ENCODE data around the gene ANK3. TPM values are rescaled to one million over a fixed set of nuclear protein-coding genes. Genes with fewer than 3 reads are reported as not detected.

The ANK3 gene
- total and polyA plus RNA-seq, 2 donors from 2014 or later: 38.2 to 214 TPM

- no peak overlapping the region for H3K4me3 ChIP-seq (ENCODE audit: low read length in 3 of 3)
- H3K9ac ChIP-seq (ENCODE audit: low read length in 3 of 3): no peak overlapping the region
- H3K36me3 ChIP-seq (ENCODE audit: control insufficient read depth in 2 of 3, insufficient read depth in 3 of 3, low read length in 3 of 3): no peaks in the 10 kb centered on the region
- DNase-seq: no peak
- no peaks in the 10 kb centered on the region for H3K9me3 ChIP-seq (ENCODE audit: control insufficient read depth in 2 of 3, insufficient read depth in 1 of 3, low read length in 3 of 3)
- TF ChIP-seq, protein P1, sequence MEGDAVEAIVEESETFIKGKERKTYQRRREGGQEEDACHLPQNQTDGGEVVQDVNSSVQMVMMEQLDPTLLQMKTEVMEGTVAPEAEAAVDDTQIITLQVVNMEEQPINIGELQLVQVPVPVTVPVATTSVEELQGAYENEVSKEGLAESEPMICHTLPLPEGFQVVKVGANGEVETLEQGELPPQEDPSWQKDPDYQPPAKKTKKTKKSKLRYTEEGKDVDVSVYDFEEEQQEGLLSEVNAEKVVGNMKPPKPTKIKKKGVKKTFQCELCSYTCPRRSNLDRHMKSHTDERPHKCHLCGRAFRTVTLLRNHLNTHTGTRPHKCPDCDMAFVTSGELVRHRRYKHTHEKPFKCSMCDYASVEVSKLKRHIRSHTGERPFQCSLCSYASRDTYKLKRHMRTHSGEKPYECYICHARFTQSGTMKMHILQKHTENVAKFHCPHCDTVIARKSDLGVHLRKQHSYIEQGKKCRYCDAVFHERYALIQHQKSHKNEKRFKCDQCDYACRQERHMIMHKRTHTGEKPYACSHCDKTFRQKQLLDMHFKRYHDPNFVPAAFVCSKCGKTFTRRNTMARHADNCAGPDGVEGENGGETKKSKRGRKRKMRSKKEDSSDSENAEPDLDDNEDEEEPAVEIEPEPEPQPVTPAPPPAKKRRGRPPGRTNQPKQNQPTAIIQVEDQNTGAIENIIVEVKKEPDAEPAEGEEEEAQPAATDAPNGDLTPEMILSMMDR (IDR thresholded peaks at IDR 0.05; ENCODE audit: borderline replicate concordance, extremely low read depth, insufficient read depth): no peak
- intact Hi-C loops (cut with DNase I): no loop called here
- H3K27ac ChIP-seq (ENCODE audit: low read depth in 2 of 2, low read length in 2 of 2): no peak overlapping the region
- no peak for FAIRE-seq
- no peaks in the 10 kb centered on the region for H3K4me1 ChIP-seq (ENCODE audit: control insufficient read depth in 2 of 3, insufficient read depth in 2 of 3, low read depth in 1 of 3, low read length in 3 of 3)
- H3K27me3 ChIP-seq (ENCODE audit: control insufficient read depth, insufficient read depth, low read length): no peaks in the 10 kb centered on the region
Measured at GRCh38 chr10:60289800-60290199, 99.9 kb downstream of the ANK3 start.

DNA sequence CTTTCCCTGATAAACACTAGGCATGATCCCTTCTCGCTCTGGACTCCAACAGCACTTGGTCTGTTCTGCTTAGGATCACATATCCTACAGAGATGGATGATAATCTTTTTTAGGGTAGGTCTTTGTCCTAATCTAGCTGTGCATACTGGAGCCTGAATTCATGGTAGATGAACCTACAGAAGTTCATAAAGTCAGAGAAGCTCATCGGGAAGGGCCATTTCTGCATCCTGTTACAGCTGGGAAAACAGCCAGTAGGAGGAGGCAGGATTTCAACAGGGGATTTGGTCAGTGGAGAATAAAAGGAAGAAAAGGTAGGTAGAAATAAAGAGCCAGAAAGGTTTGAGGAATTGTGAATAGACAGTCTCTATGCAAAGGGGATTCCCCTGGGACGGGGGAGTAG lies 101.4 kb downstream of the ANK3 start:
- TF ChIP-seq, protein P1 (IDR thresholded peaks at IDR 0.05; ENCODE audit: borderline replicate concordance, extremely low read depth, insufficient read depth): no peak
- Histone ChIP-seq H3K4me1 (ENCODE audit: control insufficient read depth in 2 of 3, insufficient read depth in 2 of 3, low read depth in 1 of 3, low read length in 3 of 3) (no peaks in the 10 kb centered on the region), H3K9me3 (ENCODE audit: control insufficient read depth in 2 of 3, insufficient read depth in 1 of 3, low read length in 3 of 3) (no peaks in the 10 kb centered on the region), H3K27me3 (ENCODE audit: control insufficient read depth, insufficient read depth, low read length) (no peaks in the 10 kb centered on the region), H3K36me3 (ENCODE audit: control insufficient read depth in 2 of 3, insufficient read depth in 3 of 3, low read length in 3 of 3) (no peaks in the 10 kb centered on the region), H3K4me3 (ENCODE audit: low read length in 3 of 3) (no peak overlapping the region), H3K9ac (ENCODE audit: low read length in 3 of 3) (no peak overlapping the region), H3K27ac (ENCODE audit: low read depth in 2 of 2, low read length in 2 of 2) (no peak overlapping the region)
- FAIRE-seq (no peak), DNase-seq (no peak)
- intact Hi-C loops (cut with DNase I): no loop called here

DNA sequence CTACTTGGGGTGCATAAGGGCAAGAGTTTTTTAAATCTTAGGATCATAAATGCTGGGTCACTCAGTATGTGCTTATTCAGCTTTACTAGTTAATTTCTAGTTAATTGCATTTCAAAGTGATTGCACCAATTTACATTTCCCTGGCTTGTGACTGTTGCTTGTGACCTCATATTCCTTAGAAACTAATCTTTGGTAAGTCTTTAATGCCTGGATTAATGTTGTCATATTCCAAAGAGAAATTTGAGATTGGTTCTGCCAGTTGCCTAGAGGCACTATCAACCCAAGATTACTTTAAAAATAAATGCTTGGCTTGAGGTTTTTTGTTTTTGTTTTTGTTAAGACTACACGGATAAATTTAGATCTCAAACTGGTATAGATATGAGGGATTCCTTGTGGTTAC lies 103.1 kb downstream of the ANK3 start:
- DNase-seq: no peak
- Histone ChIP-seq H3K27ac (ENCODE audit: low read depth in 2 of 2, low read length in 2 of 2) (no peak overlapping the region), H3K9me3 (ENCODE audit: control insufficient read depth in 2 of 3, insufficient read depth in 1 of 3, low read length in 3 of 3) (no peaks in the 10 kb centered on the region), H3K27me3 (ENCODE audit: control insufficient read depth, insufficient read depth, low read length) (no peaks in the 10 kb centered on the region), H3K4me1 (ENCODE audit: control insufficient read depth in 2 of 3, insufficient read depth in 2 of 3, low read depth in 1 of 3, low read length in 3 of 3) (no peaks in the 10 kb centered on the region), H3K9ac (ENCODE audit: low read length in 3 of 3) (no peak overlapping the region), H3K4me3 (ENCODE audit: low read length in 3 of 3) (no peak overlapping the region), H3K36me3 (ENCODE audit: control insufficient read depth in 2 of 3, insufficient read depth in 3 of 3, low read length in 3 of 3) (no peaks in the 10 kb centered on the region)
- no peak for FAIRE-seq
- intact Hi-C loops (cut with DNase I): no loop called here
- TF ChIP-seq, protein P1 (IDR thresholded peaks at IDR 0.05; ENCODE audit: borderline replicate concordance, extremely low read depth, insufficient read depth): no peak

DNA sequence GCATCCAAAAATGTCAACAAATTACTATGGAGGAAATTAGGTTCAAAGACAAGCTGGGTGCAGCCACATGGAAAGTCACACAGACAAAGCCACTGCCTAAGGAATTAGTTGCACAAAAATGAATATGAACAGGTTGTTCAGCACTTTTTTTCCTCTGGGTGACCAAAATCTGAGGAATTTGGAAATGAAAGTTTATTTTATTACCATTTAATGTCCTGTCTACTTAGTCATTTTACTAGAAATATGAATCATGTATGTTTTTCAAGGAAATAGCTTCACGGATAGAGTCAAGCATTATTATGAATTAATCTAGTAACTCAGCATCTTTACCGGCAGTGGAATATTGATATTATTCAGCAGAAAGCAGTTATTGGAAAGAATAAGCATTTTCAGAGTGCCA lies 106.3 kb downstream of the ANK3 start:
- no peak for DNase-seq
- H3K9me3 ChIP-seq (ENCODE audit: control insufficient read depth in 2 of 3, insufficient read depth in 1 of 3, low read length in 3 of 3): no peaks in the 10 kb centered on the region
- TF ChIP-seq, protein P1 (IDR thresholded peaks at IDR 0.05; ENCODE audit: borderline replicate concordance, extremely low read depth, insufficient read depth): no peak
- H3K36me3 ChIP-seq (ENCODE audit: control insufficient read depth in 2 of 3, insufficient read depth in 3 of 3, low read length in 3 of 3): peaks cover 0 to 5% (median 0%) of the 10 kb centered on the region in 3 donors
- H3K4me3 ChIP-seq (ENCODE audit: low read length in 3 of 3): no peak overlapping the region
- intact Hi-C loops (cut with DNase I): no loop called here
- FAIRE-seq: no peak
- H3K9ac ChIP-seq (ENCODE audit: low read length in 3 of 3): no peak overlapping the region
- no peaks in the 10 kb centered on the region for H3K27me3 ChIP-seq (ENCODE audit: control insufficient read depth, insufficient read depth, low read length)
- no peak overlapping the region for H3K27ac ChIP-seq (ENCODE audit: low read depth in 2 of 2, low read length in 2 of 2)
- H3K4me1 ChIP-seq (ENCODE audit: control insufficient read depth in 2 of 3, insufficient read depth in 2 of 3, low read depth in 1 of 3, low read length in 3 of 3): no peaks in the 10 kb centered on the region

All from kidney (tissue), 14 donors.